UCSD-AML1 (cell line): ENCODE results near the gene DNASE1.
"Not testable (repeated sequence)": the region's sequence is repeated elsewhere in the genome, so short reads cannot be mapped to it uniquely, and the experiment has no call there.

ENCODE experiments used
- DNase-seq: peaks from one replicate; lab custom pipeline; 2025; ENCODE audit not compliant: unreplicated experiment; lab: John Stamatoyannopoulos, UW

Gene DNASE1

DNA sequence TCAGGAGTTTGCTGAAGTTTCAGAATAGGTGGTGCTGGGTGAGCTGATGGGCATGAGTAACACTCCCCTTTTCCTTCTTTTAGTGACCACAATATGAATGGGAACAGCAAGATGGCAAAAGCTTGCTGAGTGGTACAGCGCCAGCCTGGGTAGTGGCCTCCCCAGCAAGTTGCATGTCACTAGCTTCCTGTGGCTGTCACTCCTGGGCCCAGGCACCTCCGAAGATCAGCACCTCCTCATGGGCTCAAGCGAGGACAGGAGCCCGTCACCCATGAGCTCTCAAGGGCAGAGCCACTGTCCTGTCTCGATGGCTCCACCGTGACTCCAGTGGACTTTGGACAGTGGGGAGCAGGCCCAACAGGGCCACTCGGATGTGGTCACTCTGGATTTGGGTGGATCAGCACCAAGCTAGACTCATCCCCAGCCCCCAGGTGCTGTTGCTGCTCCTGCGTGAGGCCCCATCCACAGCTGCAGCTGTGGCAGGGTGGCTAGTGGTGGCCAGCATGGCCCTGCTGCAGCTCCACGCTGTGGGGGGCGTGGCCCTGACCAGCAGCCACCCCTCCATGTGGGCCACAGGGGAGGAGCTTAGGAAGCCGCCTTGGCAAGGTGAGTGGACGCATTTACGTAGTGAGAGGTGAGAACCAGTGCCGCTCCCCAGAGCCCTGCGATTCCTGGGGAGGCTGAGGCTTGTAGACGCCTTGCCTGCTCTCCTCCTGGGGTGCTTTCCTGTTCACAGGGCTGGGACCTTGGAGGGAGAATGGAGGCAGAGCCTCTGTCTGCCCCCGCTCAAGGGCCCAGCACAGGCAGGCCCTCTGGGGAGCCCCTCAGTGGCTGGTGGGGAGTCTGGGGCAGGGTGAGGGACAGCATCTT, 13.6 kb upstream of the DNASE1 start:
- no peak for DNase-seq

DNA sequence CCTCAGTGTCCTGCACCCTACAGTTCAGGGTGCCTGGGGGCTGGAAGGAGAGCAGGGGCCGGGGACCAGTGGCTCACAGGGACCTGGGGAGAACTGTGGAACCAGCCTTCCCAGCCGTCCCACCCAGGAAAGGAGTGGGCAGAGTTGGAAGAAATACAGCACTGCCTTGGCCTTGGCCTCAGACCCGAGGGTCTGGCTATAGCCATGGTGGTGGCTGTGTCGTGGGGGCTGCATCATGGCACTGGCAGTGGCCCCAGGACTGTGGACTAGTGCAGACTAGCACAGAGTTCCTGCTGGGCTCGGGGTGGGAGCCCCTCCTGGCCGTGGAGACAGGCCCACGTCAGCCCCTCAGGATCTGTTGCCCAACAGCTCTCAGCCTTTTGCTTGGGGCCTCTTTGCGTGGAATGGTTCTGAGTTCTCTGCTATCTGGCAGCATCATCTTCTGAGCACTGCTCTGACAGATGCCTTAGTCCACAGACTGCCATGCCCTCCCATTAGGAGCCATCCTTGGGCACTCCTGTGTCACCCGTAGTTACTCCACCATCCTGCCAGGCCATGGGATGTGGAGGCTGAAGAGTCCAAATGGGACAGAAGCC, 12.6 kb upstream of the DNASE1 start:
- DNase-seq, result no peak

DNA sequence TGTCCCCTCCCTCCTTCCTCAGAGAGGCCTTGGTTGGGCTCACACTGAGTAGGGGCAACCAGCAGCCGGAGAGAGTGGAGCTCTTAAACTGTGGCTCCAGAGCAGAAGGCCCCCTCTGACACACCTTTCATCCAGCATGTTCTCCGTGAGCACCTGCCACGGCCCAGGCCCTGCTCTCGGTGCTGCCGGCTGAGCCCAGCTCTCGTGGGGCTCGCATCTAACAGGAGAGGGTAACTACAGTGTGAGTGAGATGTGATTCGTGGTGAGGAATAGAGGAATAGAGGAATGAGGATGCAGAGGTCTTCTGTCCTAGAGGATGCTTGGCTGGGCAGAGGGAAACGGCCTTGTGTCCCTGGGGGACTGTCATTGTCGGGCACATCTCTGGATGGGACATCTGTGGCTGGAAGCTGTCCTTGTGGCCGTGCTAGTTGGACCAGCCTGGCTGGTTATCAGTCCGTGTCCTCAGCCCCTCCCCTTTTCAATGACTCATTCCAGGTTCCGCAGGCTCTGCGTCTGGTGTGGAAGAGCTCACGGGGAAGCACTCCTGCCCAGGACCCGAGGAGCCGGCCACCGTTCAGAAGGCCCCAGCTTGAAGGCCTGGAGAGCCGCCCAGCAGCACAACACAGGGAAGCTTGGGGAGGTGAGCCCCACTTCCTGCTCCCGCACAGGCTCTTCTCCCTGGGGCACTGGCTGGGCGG, 11.9 kb upstream of the DNASE1 start:
- no peak for DNase-seq

DNA sequence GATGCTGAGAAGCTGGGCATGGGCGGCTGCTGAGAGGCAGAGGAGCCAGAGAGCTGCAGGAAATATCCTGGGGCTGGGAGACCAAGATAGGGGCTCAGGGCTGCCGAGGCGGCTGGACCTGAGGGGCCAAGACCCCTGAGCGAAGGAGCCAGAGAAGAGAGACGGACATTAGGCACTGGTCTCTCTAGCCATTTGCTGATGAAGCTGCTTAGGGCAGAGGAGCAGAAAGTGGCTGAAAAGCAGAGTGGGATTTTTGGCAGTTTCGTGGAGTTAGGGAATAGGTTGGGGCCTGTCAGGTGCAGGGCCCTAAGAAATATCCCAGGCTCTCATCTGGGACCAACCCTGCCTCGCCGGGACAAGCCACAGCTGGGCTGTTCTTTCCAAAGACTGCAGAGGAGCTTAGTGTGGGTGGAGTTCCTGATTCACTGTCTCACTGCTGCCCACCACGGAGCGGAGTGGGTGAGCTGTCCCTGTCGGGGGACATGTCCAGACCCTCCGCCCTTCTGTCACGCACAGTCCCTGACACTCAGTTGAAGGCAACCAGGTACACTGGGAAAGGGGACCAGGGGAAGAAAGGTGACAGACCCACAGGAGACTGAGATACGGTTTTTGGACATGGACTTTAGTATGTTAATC, 11.3 kb upstream of the DNASE1 start:
- no peak for DNase-seq

DNA sequence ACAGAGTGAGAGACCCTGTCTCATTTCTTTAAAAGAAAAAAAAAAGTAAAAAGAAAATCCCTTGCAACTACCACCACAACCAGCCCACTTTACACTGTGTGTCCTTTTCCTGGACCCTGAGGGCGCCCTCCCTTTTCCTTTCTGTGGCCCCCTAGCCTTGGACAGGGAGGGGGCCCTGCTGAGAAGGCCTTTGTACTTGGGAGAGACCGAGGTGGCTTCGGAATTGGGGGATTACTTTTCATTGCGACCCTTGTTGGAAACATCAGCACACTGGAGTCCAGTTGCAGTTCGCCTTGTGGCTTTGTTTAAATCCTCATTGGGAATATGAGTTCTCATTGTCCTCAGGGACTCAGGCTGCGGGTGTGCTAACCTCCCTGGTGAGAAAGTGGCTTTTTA, 9.4 kb upstream of the DNASE1 start:
- DNase-seq, result no peak

DNA sequence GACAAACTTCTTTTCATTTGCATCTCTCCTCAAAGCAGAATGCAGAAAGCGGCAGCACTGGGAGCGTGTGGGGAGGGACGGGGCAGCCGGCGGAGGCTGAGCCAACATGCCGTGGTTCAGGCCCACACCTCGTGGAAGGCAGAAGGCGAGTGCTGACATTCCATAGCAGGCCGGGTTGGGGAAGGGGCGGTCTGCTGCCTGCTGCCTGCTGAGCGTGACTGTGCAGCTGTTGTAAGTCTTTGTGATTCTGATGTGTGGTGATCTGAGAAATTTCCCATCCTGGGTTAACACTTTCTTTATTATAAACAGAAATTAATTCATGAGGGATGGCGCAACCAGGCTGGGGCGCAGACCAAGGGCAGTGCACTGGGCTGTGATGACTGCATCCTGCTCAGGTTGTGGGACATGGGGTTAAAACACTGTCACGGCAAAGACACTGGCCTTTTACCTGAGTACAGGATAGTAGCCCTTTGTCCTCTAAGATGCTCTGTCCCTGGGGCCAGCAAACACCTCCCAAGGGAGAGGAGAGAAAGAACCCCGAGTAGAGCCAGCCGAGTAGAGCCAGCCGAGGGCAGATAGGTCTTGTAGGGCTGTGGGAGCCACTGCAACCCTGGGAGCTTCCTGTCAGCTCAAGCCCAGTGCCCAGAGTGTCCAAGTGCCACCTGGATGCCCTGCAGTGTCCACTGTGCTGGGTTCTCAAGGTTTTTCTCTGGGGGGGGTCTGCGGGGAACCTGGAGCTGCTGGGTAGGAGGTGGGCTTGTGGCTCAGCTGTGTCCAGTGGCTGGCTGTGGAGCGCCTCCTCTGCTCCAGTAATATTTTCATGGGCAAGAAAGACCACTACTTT, 8.8 kb upstream of the DNASE1 start:
- DNase-seq, result no peak

DNA sequence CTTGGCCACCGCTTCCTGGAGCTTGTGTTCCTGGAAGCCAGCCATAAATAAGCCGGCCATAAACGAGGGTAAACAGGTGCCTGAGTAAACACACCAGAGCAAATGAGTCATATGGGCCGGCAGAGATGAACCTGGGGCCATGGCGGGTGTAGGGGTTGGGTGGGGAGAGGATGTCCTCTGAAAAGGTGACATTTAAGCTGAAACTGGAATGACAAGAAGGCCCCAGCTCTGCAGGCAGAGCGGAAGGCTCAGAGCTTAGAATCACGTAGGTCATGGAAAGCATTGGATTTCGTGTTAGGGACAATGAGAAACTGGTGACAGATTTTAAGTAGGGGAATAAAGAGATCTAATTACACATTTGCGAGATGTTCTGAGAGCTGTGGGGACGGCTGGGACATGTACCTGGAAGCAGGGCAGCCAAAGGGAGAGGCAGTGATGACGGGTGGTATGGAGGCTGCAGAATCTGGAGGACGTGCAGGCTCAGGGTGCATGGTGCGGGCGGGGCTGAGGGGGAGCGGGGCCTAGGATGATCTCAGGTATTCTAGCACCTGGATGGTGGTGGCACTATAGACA, 8.1 kb upstream of the DNASE1 start:
- no peak for DNase-seq

DNA sequence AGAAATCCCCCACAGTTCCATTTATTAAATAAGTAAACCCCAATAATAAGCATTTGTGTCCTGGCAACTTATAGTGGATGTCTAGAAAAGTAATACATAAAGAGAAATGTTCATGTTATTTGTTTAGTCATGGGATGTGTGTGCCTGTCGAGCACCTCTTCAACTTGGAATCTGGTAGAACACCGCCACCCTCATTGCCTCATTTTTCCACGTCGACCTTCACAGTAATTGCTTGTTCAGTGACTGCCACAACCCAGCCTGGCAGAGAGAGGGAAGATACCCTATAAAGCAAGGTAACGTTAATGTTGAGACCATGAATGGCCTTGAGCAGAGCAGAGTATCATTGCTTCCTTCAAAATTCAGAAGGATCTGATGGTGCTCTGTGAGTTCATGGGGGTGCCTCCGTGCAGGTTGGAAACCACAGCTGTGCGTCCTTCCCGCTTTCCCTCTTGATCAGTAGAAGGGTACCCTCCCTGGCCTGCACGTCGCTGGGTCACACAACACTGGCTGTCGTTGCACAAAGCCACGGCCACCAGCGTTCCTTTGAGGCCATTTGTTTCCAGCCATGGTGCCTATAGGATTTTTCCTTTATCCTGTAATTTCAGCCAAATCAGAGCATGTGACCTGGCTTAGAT, 3.7 kb upstream of the DNASE1 start:
- DNase-seq, result no peak

DNA sequence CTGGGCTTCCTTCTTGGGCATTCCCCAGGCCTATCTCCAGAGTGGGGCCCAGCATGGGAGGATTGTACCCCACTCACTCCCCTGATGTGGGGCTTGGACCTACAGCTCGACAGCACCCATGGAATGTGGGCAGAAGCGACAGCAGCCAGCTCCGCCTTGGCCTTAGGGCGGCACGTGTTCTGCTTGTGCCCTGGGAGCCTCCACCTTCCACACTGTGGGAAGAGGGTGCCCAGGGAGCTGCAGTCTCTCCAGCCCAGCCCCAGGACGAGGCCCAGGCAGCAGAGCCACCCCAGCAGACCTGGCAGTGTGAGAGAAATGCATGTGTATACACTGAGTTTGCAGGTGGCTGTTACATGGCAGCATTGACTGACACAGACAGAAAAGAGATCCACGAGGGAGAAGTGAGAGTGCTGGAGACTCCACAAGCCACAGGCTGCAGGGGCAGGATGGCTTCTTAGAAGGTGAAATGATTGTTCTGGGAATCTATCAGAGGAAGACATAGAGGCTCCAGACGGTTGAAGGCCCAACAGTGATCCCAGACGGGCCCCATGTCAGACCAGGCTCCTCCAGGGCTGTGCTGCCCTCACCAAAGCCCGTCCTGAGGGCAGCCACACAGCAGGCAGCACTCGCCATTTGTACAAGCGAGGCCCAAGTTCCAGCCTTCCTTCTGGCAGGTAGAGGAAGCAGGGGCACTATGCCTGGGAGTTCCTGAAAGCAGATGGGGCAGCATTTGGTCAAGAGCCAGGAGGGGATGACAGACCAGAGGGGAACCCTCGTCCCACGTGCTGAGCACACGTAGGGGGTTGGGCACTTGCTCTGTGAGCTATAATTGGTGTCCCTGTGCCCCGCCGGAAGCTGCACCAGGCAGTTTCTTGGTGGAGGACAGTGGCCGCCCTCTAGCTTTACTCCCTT, 2.8 kb upstream of the DNASE1 start:
- DNase-seq, result no peak

DNA sequence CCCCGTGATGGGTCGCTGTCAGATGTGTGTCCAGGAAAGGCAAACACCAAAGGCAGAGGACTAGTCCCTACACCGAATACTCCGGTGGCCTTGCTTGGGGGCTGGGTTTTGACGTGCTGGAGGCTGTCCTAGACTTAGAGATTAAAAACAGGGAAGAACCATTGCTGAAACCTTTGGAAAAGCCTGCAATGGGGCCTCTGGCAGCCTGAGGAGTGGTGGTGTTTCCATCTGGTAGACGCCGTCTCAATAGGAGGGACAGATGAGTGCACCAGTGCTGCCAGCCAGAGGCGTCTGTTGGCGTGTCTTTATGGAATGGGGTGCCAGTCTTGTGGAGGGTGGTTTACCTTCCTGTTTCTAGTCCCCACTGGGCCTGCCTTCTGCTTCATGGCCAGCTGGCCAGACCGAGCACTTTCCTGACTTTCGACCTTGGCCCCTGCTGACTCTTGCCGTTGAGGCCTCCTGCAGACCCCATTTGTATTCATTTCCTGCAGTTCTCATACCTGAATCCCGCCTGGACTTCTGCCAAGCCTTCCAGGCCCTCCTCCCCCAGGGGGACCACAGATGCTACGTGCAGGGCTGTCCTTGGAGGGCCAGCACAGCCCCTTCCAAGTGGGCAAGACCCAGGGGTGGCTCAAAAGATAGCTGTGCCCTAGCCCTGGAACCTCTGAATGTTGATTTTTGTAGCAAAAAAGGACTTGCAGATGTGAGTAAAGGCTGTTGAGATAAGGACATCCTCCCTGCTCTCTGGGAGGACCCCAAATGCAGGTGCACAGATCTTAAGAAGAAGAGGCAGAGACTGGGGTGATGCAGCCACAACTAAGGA, 1.9 kb upstream of the DNASE1 start:
- DNase-seq, result no peak

DNA sequence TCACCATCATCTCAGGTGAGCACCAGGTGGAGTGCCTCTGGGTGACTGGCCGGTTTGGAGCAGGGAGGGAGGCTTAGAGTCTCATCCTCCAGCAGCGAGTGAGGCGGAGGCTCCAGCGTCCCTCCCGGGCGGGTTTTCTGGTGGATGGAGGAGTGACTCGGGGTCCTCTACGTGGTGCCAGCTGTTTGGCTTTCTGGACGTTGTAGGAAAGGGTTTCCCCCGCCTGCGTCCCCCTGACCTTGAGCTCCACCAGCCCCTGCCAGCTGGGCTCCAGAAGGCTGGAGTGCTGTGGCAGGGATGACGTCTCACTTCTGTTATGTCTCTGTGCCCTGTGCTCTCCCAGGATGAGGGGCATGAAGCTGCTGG, 522 bp downstream of the DNASE1 start:
- no peak for DNase-seq

DNA sequence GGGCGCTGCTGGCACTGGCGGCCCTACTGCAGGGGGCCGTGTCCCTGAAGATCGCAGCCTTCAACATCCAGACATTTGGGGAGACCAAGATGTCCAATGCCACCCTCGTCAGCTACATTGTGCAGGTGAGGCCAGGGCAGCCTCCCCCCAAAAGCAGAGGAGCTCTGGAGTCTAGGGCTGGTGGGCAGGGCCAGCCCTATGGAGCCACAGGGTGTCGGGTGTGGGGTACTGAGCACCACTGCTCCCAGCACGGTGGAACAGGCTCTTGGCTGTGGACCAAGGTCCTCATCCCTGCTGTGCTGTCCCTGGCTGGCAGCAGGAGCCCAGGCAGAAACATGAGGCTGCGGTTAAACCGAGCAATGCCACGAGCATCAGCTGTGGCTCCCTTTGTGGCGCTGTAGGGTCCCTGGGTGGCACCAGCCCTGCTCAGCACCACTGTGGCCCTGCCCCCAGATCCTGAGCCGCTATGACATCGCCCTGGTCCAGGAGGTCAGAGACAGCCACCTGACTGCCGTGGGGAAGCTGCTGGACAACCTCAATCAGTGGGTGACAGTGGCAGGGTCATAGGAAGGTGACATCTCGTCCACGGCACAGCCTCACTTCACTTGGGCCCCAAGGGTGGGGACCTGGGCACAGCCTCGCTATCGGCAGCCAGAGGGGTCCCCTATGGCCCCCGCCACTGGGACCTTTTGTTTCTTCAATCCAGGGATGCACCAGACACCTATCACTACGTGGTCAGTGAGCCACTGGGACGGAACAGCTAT, 1.1 kb downstream of the DNASE1 start:
- DNase-seq, result no peak

DNA sequence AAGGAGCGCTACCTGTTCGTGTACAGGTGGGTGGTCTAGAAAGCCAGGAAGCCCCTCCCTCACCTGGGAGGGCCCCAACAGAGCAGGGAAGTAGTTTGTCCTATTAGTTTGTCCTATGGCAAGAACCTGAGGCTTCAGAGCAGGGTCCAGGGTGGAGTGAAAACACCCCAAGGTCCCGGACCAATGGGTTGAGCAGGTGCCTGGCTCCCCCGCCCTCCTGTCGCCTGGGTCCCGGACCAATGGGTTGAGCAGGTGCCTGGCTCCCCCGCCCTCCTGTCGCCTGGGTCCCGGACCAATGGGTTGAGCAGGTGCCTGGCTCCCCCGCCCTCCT, 1.6 kb downstream of the DNASE1 start:
- not testable (repeated sequence) for DNase-seq

DNA sequence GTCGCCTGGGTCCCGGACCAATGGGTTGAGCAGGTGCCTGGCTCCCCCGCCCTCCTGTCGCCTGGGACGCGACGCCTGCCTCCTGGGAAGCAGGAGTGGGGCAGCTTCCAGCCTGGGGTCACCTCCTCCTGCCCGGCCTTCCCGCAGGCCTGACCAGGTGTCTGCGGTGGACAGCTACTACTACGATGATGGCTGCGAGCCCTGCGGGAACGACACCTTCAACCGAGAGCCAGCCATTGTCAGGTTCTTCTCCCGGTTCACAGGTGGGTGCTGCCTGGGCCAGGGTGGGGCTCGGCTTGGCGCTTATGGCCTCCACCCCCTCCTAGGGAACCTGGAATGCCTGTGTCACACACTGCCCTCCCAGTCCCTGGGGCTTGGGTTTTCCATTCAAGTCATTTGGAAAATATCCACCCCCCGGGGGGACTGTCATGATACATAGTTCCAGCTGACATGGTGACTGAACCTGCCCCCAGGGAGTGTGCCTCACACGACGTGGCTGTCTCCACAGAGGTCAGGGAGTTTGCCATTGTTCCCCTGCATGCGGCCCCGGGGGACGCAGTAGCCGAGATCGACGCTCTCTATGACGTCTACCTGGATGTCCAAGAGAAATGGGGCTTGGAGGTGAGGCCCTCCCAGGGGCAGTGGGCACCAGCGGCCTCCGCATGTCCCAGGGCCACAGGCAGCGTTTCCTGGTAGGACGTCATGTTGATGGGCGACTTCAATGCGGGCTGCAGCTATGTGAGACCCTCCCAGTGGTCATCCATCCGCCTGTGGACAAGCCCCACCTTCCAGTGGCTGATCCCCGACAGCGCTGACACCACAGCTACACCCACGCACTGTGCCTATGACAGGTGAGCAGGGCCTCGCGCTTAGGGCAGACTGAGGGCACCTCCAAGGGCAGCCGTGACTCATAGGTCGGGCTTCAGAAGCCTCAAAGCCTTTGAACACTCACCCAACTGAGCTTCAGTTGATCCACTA, 2.3 kb downstream of the DNASE1 start:
- DNase-seq, result no peak

DNA sequence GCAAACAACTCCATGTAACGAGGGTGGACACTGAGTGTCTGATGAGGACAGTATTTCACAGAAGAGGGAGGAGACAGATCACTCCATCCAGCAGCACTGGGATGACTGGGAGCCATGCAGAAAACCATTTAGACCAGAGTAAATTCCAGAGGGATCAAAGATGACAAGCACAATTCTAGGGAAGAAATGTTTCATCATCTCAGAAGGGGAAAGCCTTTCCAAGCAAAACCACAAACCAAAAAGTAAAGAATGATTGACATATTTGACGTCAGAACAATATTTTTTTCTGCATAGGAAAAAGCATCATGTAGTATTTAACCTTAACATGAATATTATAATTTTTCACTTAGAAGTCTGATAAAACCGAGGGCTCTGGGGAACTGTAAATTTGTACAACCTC, 4.8 kb downstream of the DNASE1 start:
- no peak for DNase-seq

DNA sequence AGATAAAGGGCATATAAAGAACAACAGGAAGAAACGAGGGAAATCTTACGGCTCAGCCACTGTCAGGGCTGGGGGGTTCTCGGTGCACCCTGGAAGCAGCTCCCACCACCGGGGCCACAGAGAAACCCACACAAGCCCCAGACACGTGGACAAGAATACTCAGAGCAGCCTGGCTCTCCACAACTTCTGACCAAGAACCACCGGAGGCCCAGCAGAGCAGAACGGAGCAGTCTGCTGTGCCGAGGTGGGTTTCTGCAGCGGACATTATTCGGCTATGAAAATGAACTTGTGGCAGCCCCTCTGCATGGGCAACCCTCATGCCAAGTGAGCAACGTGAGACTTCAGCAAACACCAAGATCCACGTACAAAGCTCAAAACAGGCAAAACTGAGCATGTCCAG, 6.8 kb downstream of the DNASE1 start:
- DNase-seq, result no peak
